Suprapubic skin (tissue), 4 donors: Measurements from ENCODE around the gene USP6NL. TPM values are rescaled to one million over a fixed set of nuclear protein-coding genes. Genes with fewer than 3 reads are reported as not detected.

Experiments used
- DNase-seq, 2 donors: peaks; one replicate each; pipeline ENCODE4 v3.0.0-alpha.2; 2019; ENCODE audit warnings: low spot score in 2 of 2
- H3K27ac ChIP-seq: fragments of 200-600 bp; sonication (generic); one replicate; pipeline ENCODE4 v1.5.1; 2019
- H3K27me3 ChIP-seq: fragments of 200-600 bp; sonication (generic); one replicate; pipeline ENCODE4 v1.5.1; 2019
- H3K36me3 ChIP-seq: fragments of 200-600 bp; sonication (generic); one replicate; pipeline ENCODE4 v1.5.1; 2019
- H3K4me1 ChIP-seq: fragments of 200-600 bp; sonication (generic); one replicate; pipeline ENCODE4 v1.5.1; 2019
- H3K4me3 ChIP-seq: fragments of 200-600 bp; sonication (generic); one replicate; pipeline ENCODE4 v1.5.1; 2019; ENCODE audit warnings: mild to moderate bottlenecking
- H3K9me3 ChIP-seq: fragments of 200-600 bp; sonication (generic); one replicate; pipeline ENCODE4 v1.5.1; 2019
- CTCF ChIP-seq, 2 donors: fragments of 200-600 bp in 1 of 2; fragments of 450-650 bp in 1 of 2; sonication (generic) in 1 of 2; IDR thresholded peaks; one replicate each; pipeline ENCODE4 v1.5.1; 2016 to 2019; ENCODE audit warnings: antibody characterized with exemption in 2 of 2, mild to moderate bottlenecking in 1 of 2, moderate library complexity in 1 of 2
- EP300 ChIP-seq: sonication (generic); formaldehyde crosslinking; IDR thresholded peaks from one replicate; pipeline ENCODE4 v1.6.1; 2017; ENCODE audit warnings: antibody characterized with exemption
- POLR2A ChIP-seq, 2 donors: fragments of 450-650 bp; IDR thresholded peaks; one replicate each; pipeline ENCODE4 v1.6.1; 2017; ENCODE audit warnings: antibody characterized with exemption in 2 of 2, mild to moderate bottlenecking in 2 of 2, moderate library complexity in 2 of 2
- POLR2AphosphoS5 ChIP-seq, 3 donors: sonication (generic); formaldehyde crosslinking; IDR thresholded peaks; one replicate each; pipeline ENCODE4 v1.6.1; 2017; ENCODE audit warnings: antibody characterized with exemption in 3 of 3
- WGBS: methylation state at CpG from one replicate; pipeline ENCODE4 v1.1.5; 2018; 5-methylcytosine and 5-hydroxymethylcytosine counted together
- total RNA-seq, 4 donors: library from RNA; depleted of rRNA; stranded (reverse); fragments of >200 nt; gene quantifications; one replicate each; pipeline ENCODE4 v1.1.0, GENCODE V29; 2016

Gene USP6NL
- total RNA-seq, 4 donors from 2014 or later: 23.2 to 33.8 (median 27.7) TPM

GRCh38 chr10:11532306-11532705 is 79.1 kb downstream of the USP6NL start:
- Histone ChIP-seq H3K4me1 (peaks cover 3% of the 10 kb centered on the region), H3K27ac (no peak overlapping the region), H3K27me3 (no peaks in the 10 kb centered on the region), H3K4me3 (no peak overlapping the region), H3K36me3 (no peaks in the 10 kb centered on the region), H3K9me3 (no peaks in the 10 kb centered on the region)
- no peak for DNase-seq
- WGBS: 68% methylated on average over 4 of the region's 4 CpGs
- TF ChIP-seq CTCF (IDR thresholded peaks at IDR 0.05) (no peak), POLR2A (IDR thresholded peaks at IDR 0.05) (no peak), EP300 (no peak), POLR2AphosphoS5 (IDR thresholded peaks at IDR 0.05) (no peak)

GRCh38 chr10:11530806-11531205 is 80.6 kb downstream of the USP6NL start:
- Histone ChIP-seq H3K4me1 (peaks cover 3% of the 10 kb centered on the region), H3K36me3 (no peaks in the 10 kb centered on the region), H3K4me3 (no peak overlapping the region), H3K27me3 (no peaks in the 10 kb centered on the region), H3K9me3 (no peaks in the 10 kb centered on the region), H3K27ac (no peak overlapping the region)
- 56% methylated on average over 5 of the region's 5 CpGs for WGBS
- TF ChIP-seq POLR2A (IDR thresholded peaks at IDR 0.05): no peak
- no peak for TF ChIP-seq POLR2AphosphoS5 (IDR thresholded peaks at IDR 0.05)
- TF ChIP-seq EP300: no peak
- TF ChIP-seq CTCF (IDR thresholded peaks at IDR 0.05): no peak
- no peak for DNase-seq

GRCh38 chr10:11529276-11529903 is 82.1 kb downstream of the USP6NL start:
- Histone ChIP-seq H3K27me3 (no peaks in the 10 kb centered on the region), H3K4me1 (peaks cover 3% of the 10 kb centered on the region), H3K9me3 (no peaks in the 10 kb centered on the region), H3K4me3 (no peak overlapping the region), H3K27ac (no peak overlapping the region), H3K36me3 (no peaks in the 10 kb centered on the region)
- DNase-seq: no peak
- 82% methylated on average over 1 of the region's 1 CpG for WGBS
- TF ChIP-seq CTCF (IDR thresholded peaks at IDR 0.05): no peak
- no peak for TF ChIP-seq EP300
- TF ChIP-seq POLR2A (IDR thresholded peaks at IDR 0.05): no peak
- no peak for TF ChIP-seq POLR2AphosphoS5 (IDR thresholded peaks at IDR 0.05)

- H3K4me1 ChIP-seq: peaks cover 3% of the 10 kb centered on the region
- WGBS: 70% methylated on average over 3 of the region's 3 CpGs
- no peak for DNase-seq
- no peak overlapping the region for H3K27ac ChIP-seq
- H3K27me3 ChIP-seq: no peaks in the 10 kb centered on the region
- no peak overlapping the region for H3K4me3 ChIP-seq
- no peaks in the 10 kb centered on the region for H3K36me3 ChIP-seq
- TF ChIP-seq POLR2A (IDR thresholded peaks at IDR 0.05) (no peak), EP300 (no peak), CTCF (IDR thresholded peaks at IDR 0.05) (no peak), POLR2AphosphoS5 (IDR thresholded peaks at IDR 0.05) (no peak)
- H3K9me3 ChIP-seq: no peaks in the 10 kb centered on the region
Observed at GRCh38 chr10:11528286-11528685, 83.2 kb downstream of the USP6NL start.

- Histone ChIP-seq H3K27ac (no peak overlapping the region), H3K9me3 (no peaks in the 10 kb centered on the region), H3K4me3 (no peak overlapping the region), H3K36me3 (no peaks in the 10 kb centered on the region), H3K27me3 (no peaks in the 10 kb centered on the region), H3K4me1 (peaks cover 8% of the 10 kb centered on the region)
- no peak for DNase-seq
- no peak for TF ChIP-seq EP300
- no peak for TF ChIP-seq POLR2AphosphoS5 (IDR thresholded peaks at IDR 0.05)
- TF ChIP-seq POLR2A (IDR thresholded peaks at IDR 0.05): no peak
- TF ChIP-seq CTCF (IDR thresholded peaks at IDR 0.05): no peak
- 54% methylated on average over 4 of the region's 4 CpGs for WGBS
Observed at GRCh38 chr10:11527691-11528255, 83.7 kb downstream of the USP6NL start.
